Endothelial cell of umbilical vein (primary cell): ENCODE measurements around the gene MINDY2. TPM values are rescaled to one million over a fixed set of nuclear protein-coding genes. Genes with fewer than 3 reads are reported as not detected.

Experiments
- BruUV-seq: library from RNA; stranded (reverse); fragments of 400-500 nt; replicated peaks from 2 replicates; lab custom pipeline; 2021; lab: Mats Ljungman, UMichigan
- CTCF ChIA-PET: fragments of 300-600, 350-600 bp; sonication (Branson Sonifier 250); formaldehyde crosslinking; loops from one replicate; lab custom pipeline; 2021; ENCODE audit warnings: antibody characterized with exemption, inconsistent platforms; lab: Charles Lee
- POLR2A ChIA-PET: fragments of 300-600, 350-600 bp; sonication (Branson Sonifier 250); formaldehyde crosslinking; loops from one replicate; lab custom pipeline; 2021; ENCODE audit warnings: antibody characterized with exemption, inconsistent platforms; lab: Charles Lee
- DNase-seq: peaks from one replicate; pipeline ENCODE4 v3.0.0-alpha.2; 2011; ENCODE audit warnings: low read depth, low spot score
- FAIRE-seq: peaks from 2 replicates; lab custom pipeline; 2011; peaks lifted over from hg19 to GRCh38; lab: Jason Lieb, UNC
- H2AFZ ChIP-seq: 2 replicates; pipeline ENCODE4 v1.6.0; 2012; ENCODE audit warnings: low read depth, low read length, control low read depth, inconsistent platforms
- H3K27ac ChIP-seq: 2 replicates; pipeline ENCODE4 v1.5.1; 2011; ENCODE audit warnings: low read depth, mild to moderate bottlenecking, control low read depth, low read length, moderate library complexity; ENCODE audit not compliant: insufficient read depth
- H3K27me3 ChIP-seq, 2 experiments: 2 replicates each; pipeline versions ENCODE4 v1.6.0 to v1.6.1; 2011; ENCODE audit warnings: low read length in 2 of 2, mixed read lengths in 1 of 2; ENCODE audit not compliant: control insufficient read depth in 2 of 2, insufficient read depth in 2 of 2
- H3K36me3 ChIP-seq, 2 experiments: 2 replicates in 1 of 2; 3 replicates in 1 of 2; pipeline ENCODE4 v1.5.1; 2011; ENCODE audit warnings: low read length in 2 of 2, mild to moderate bottlenecking in 1 of 2, moderate library complexity in 1 of 2; ENCODE audit not compliant: control insufficient read depth in 2 of 2, insufficient read depth in 2 of 2; ENCODE audit errors: extremely low read depth in 1 of 2
- H3K4me1 ChIP-seq: 3 replicates; pipeline ENCODE4 v1.5.1; 2011; ENCODE audit warnings: mild to moderate bottlenecking, low read length; ENCODE audit not compliant: control insufficient read depth, insufficient read depth; ENCODE audit errors: extremely low read depth
- H3K4me2 ChIP-seq: 2 replicates; pipeline ENCODE4 v1.6.1; 2011; ENCODE audit warnings: low read length, control low read depth, mixed read lengths; ENCODE audit not compliant: insufficient read depth
- H3K4me3 ChIP-seq, 3 experiments: fragments of 200-600 bp in 1 of 3; sonication (generic), shearing (Covaris generic) in 1 of 3; replicated peaks in 1 of 3; 2 replicates each; pipeline ENCODE4 v1.5.1; 2011 to 2016; ENCODE audit warnings: control low read depth in 3 of 3, low read length in 3 of 3, mild to moderate bottlenecking in 2 of 3, inconsistent platforms in 1 of 3, low read depth in 1 of 3, moderate library complexity in 1 of 3; ENCODE audit not compliant: insufficient read depth in 1 of 3
- H3K79me2 ChIP-seq: 2 replicates; pipeline ENCODE4 v1.6.0; 2012; ENCODE audit warnings: low read length, inconsistent platforms; ENCODE audit not compliant: control insufficient read depth, insufficient read depth
- H3K9ac ChIP-seq: replicated peaks from 2 replicates; pipeline ENCODE3; 2011; ENCODE audit warnings: low read length, control low read depth; ENCODE audit not compliant: insufficient read depth; ENCODE audit errors: extremely low read depth
- H3K9me1 ChIP-seq: replicated peaks from 3 replicates; pipeline ENCODE4 v1.6.0; 2011; ENCODE audit warnings: mild to moderate bottlenecking, low read length; ENCODE audit not compliant: control insufficient read depth, insufficient read depth; ENCODE audit errors: extremely low read depth
- H3K9me3 ChIP-seq: replicated peaks from 2 replicates; pipeline ENCODE4 v1.5.1; 2012; ENCODE audit warnings: low read length, inconsistent platforms; ENCODE audit not compliant: control insufficient read depth, insufficient read depth
- H4K20me1 ChIP-seq: replicated peaks from 2 replicates; pipeline ENCODE3; 2011; ENCODE audit warnings: mild to moderate bottlenecking, low read length; ENCODE audit not compliant: control insufficient read depth, insufficient read depth; ENCODE audit errors: extremely low read depth
- CTCF ChIP-seq, 2 donors: IDR thresholded peaks; 1 replicate in 1 of 2; 2 replicates in 1 of 2; pipeline ENCODE4 v1.5.1; 2011; ENCODE audit warnings: low read length in 2 of 2, mild to moderate bottlenecking in 2 of 2, moderate library complexity in 2 of 2, control low read depth in 1 of 2, inconsistent platforms in 1 of 2, low read depth in 1 of 2; ENCODE audit not compliant: insufficient read depth in 1 of 2; ENCODE audit errors: extremely low read depth in 1 of 2
- GATA2 ChIP-seq: IDR thresholded peaks from 2 replicates; pipeline ENCODE4 v1.7.0; 2011; ENCODE audit warnings: low read depth, mild to moderate bottlenecking, moderate library complexity, mixed read lengths, low read length; ENCODE audit not compliant: insufficient read length, insufficient read depth
- MAX ChIP-seq: IDR thresholded peaks from 2 replicates; pipeline ENCODE4 v1.6.1; 2011; ENCODE audit not compliant: insufficient read depth, insufficient read length
- dilution Hi-C: fragments of 300-500 bp; cut with MboI; formaldehyde crosslinking; loops from one replicate; pipeline ENCODE4 v1.15.0; 2019; ENCODE audit warnings: low sequenced_read_pairs; ENCODE audit not compliant: extremely low pct_ligation_motif_present
- intact Hi-C: fragments of 100-400 bp; cut with micrococcal nuclease; formaldehyde crosslinking; loops from one replicate; pipeline ENCODE4 v1.10.0; 2022
- polyA plus RNA-seq, 4 experiments: library from polyadenylated mRNA; depleted of rRNA in 3 of 4; stranded (reverse) in 3 of 4; unstranded in 1 of 4; fragments of >200 nt; gene quantifications; 2 replicates each; pipeline versions ENCODE4 v1.2.1 to v1.2.3, GENCODE V29; 2011 to 2012; ENCODE audit warnings: missing spikeins in 1 of 4
- total RNA-seq: library from RNA; stranded (reverse); gene quantifications from 2 replicates; pipeline ENCODE4 v1.2.3, GENCODE V29; 2021

The MINDY2 gene
- total and polyA plus RNA-seq, 2 donors (not counting 3 experiments of a cell fraction or from before 2014, with no cell fraction given): 1.6 to 13.7 TPM

- POLR2A ChIA-PET: no interaction called here
- no peak for TF ChIP-seq MAX
- no peak for TF ChIP-seq GATA2
- no peak for TF ChIP-seq CTCF (IDR thresholded peaks at IDR 0.05; ENCODE audit: extremely low read depth in 1 of 2, insufficient read depth in 1 of 2, low read depth in 1 of 2, low read length in 2 of 2)
- Histone ChIP-seq H3K9me1 (no peaks in the 10 kb centered on the region), H3K36me3 (peaks cover 17 to 20% of the 10 kb centered on the region in 2 experiments), H3K4me3 (no peak overlapping the region), H2AFZ (no peak overlapping the region), H3K9me3 (no peaks in the 10 kb centered on the region), H4K20me1 (no peaks in the 10 kb centered on the region), H3K9ac (no peak overlapping the region), H3K4me2 (no peak overlapping the region), H3K27ac (no peak overlapping the region), H3K79me2 (no peaks in the 10 kb centered on the region), H3K4me1 (no peaks in the 10 kb centered on the region), H3K27me3 (no peaks in the 10 kb centered on the region)
- no TSS peak for BruUV-seq
- FAIRE-seq (no peak), DNase-seq (no peak)
- CTCF ChIA-PET: interaction anchor here (2.5 kb wide), 1 partner anchor 650 kb away, joined by 6 read pairs; no protein-coding TSS in a partner anchor
- intact Hi-C loops (loop anchor here (5.0 kb wide), 2 partner anchors 106 to 651 kb away; partner anchors contain the start of gene MINDY2), dilution Hi-C loops (no loop called here)
These were observed 107.1 kb downstream of the MINDY2 start for GRCh38 chr15:58877999-58878825.
